Measurements from ENCODE around the gene FAM229A.

FAM229A gene

DNA sequence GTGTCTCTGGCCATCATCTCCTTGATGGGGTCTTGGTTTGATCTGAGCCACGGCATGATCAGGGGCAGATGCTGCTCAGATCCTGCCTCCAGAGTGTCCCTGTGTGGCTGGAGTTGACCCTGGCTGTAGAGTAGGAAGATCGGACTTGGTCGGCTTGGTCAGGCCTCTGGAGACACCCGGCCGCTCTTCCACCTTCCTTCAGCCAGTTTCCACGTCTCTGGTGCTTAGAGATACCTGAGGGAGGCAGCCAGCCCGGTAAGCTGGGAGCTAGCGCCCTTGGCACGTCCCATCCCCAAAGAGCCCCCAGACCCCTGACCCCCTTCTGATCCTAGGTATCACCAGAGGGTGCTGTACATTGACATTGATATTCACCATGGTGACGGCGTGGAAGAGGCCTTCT, 35.1 kb downstream of the FAM229A start:
- no peak for DNase-seq

DNA sequence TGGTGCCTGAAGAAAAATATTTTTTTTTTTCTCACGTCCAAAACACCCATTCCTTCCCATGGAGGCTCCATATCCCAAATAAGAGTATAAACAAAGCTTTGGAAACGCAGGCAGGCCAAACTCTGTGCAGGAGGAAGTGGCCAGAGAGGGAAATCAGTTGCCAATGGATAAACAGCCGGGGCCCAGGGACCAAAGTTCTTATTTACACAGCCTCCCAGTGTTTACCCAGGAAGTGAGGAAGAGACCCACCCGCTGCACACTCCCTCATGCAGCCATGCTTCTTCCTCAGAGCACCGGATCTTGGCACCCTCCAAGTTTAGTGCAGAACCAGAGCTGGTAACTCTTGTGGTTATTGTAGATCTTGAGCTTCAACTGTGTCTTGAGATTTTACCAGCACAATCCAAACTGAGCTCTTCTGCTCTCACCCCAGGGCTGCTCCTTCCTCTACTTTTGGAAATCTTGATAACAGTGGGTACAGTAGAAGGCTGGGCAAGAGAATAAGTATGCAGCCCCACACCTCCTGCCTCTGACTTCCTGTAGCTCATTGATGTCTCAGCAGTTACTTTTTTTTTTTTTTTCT, 40.5 kb downstream of the FAM229A start:
- DNase-seq, result no peak

DNA sequence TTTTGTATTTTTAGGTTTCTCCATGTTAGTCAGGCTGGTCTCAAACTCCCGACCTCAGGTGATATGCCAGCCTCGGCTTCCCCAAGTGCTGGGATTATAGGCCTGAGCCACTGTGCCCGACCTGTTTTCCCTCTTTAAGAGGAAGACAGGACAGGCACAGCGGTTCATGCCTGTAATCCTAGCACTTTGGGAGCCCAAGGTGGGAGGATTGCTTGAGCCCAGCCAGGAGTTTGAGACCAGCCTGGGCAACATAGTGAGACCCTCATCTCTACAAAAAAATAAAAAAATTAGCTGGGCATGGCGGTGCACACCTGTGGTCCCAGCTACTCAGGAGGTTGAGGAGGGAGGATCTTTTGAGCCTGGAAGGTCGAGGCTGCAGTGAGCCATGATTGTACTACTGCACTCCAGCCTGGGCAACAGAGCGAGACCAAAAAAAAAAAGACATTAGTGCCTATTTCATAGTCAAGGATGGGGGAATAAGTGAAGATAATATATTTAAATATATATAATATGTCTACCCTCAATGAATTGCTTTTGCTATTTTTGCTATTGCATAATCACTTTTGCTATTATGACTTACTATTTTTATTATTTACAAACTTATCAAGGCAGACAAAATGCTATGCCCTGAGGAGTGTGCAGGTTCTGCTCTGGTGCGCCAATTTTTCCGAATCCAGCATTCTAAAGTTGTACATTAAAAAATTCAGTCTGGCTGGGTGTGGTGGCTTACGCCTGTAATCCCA, 44.0 kb downstream of the FAM229A start:
- no peak for DNase-seq

DNA sequence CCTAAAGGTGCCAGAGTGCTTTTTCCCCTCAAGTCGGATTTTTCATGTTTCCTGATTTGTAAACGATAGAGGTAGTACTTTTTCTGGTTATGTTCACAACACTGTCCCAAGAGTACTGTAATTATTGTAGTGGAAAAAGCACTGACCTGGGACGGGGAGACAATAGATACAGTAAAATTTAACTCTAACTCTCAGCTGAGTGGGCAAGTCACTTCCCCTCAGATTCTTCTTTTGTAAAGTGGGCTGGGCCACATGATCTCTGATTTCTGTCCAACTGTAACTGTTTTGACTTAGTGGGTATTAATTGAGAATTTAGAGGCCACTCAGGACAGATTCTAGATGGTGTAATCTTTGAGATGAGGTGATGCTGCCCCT, 45.4 kb downstream of the FAM229A start:
- DNase-seq, result no peak

DNA sequence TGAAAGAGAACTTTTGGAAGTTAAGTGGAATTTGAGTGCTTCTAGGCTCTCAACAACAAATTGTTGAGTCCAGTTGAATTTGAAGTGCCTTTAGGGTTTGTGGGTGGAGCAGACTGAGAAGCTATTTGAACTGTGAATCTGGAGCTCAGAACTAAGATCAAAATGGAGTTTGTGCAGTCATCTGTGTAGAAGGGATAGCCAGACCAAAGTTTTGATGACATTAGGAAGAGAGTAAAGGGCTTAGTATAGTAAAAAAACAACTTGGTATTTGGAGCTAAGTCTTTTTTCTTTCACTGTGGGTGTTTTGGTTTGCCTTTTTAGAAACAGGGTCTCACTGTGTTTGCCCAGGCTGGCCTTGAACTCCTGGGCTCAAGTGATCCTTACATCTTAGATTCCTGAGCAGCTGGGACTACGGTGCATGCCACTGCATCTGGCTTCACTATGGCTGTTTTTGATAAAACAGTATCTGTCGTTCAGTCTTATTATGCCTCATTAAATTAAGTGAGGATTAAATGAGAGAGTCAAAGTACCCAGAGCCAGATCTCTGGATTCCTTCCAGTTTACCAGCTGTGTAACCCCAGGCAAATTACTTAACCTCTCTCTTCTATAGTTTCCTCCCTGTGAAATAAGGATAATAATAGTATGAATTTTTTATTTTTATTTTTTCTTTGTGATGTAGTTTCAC, 50.4 kb downstream of the FAM229A start:
- no peak for DNase-seq

Data from AML-193 (cell line).